GM18508 (cell line): ENCODE results near the gene RABGAP1.
"Not testable (repeated sequence)": the region's sequence is repeated elsewhere in the genome, so short reads cannot be mapped to it uniquely, and the experiment has no call there.

ENCODE experiments used
- ATAC-seq: cut with Tn5 transposase; IDR thresholded peaks from one replicate; pipeline ENCODE4 v1.9.1; 2021; ENCODE audit warnings: moderate number of reproducible peaks; ENCODE audit not compliant: insufficient read depth, unreplicated experiment

The RABGAP1 gene

GRCh38 chr9:122940749-122941581, at the start of gene RABGAP1:
TSS of gene RABGAP1 (plus strand) at chr9:122941020. CDS start at chr9:122957060, 16,040 bp downstream.
- ATAC-seq: peak; percentile 93

GRCh38 chr9:122897969-122898368, 42.9 kb upstream of the RABGAP1 start:
- ATAC-seq: no peak

- no peak for ATAC-seq
Measured at GRCh38 chr9:122900791-122901190, 40.0 kb upstream of the RABGAP1 start.

- no peak for ATAC-seq
Measured at GRCh38 chr9:122904466-122904822, 36.4 kb upstream of the RABGAP1 start.

GRCh38 chr9:122904823-122905710, 35.8 kb upstream of the RABGAP1 start, which contains the start of gene RC3H2:
TSS of gene RC3H2 (minus strand) at chr9:122905359. CDS start at chr9:122897509, 7,850 bp downstream.
- peak; percentile 65 for ATAC-seq

GRCh38 chr9:122906122-122906521, 34.7 kb upstream of the RABGAP1 start:
- not testable (repeated sequence) for ATAC-seq

GRCh38 chr9:122912671-122912963, 28.2 kb upstream of the RABGAP1 start:
- no peak for ATAC-seq

- peak; percentile 89 for ATAC-seq
Measured at GRCh38 chr9:122912964-122913673, 27.7 kb upstream of the RABGAP1 start, which contains the start of gene ZBTB6. TSS of gene ZBTB6 (minus strand) at chr9:122913323. CDS start at chr9:122912072, 1,251 bp downstream.

- no peak for ATAC-seq
Measured at GRCh38 chr9:122918310-122918709, 22.5 kb upstream of the RABGAP1 start.

- ATAC-seq: no peak
Measured at GRCh38 chr9:122922713-122923112, 18.1 kb upstream of the RABGAP1 start.

- no peak for ATAC-seq
Measured at GRCh38 chr9:122923947-122924346, 16.9 kb upstream of the RABGAP1 start.

- no peak for ATAC-seq
Measured at GRCh38 chr9:122929796-122930354, 10.9 kb upstream of the RABGAP1 start.

- ATAC-seq: peak; percentile 20
Measured at GRCh38 chr9:122930541-122931225, 10.1 kb upstream of the RABGAP1 start.

- ATAC-seq: peak; percentile 71
Measured at GRCh38 chr9:122931226-122932121, 9.3 kb upstream of the RABGAP1 start, which contains the start of gene ZBTB26. TSS of gene ZBTB26 (minus strand) at chr9:122931512. CDS start at chr9:122919934, 11,578 bp downstream.

- ATAC-seq: no peak
Measured at GRCh38 chr9:122936464-122936863, 4.4 kb upstream of the RABGAP1 start.

- ATAC-seq: no peak
Measured at GRCh38 chr9:122936883-122937282, 3.9 kb upstream of the RABGAP1 start.

GRCh38 chr9:122939601-122940000, 1.2 kb upstream of the RABGAP1 start:
- no peak for ATAC-seq

GRCh38 chr9:122940454-122940748, 419 bp upstream of the RABGAP1 start:
- ATAC-seq: no peak
